IMR-90 (cell line): Measurements from ENCODE around the gene DCAF17.

ENCODE experiments used
- CEBPB ChIP-seq: IDR thresholded peaks from 2 replicates; pipeline ENCODE4 v1.6.1; 2012; ENCODE audit warnings: low read depth, low read length, improper control_type of control experiment
- CTCF ChIP-seq: conservative IDR thresholded peaks from 2 replicates; pipeline ENCODE4 v1.5.1; 2012; ENCODE audit warnings: mild to moderate bottlenecking, low read depth, low read length, improper control_type of control experiment
- FOS ChIP-seq: fragments of 150-350 bp; IDR thresholded peaks from 2 replicates; pipeline ENCODE4 v1.6.1; 2016; ENCODE audit warnings: low read depth, low read length
- MAZ ChIP-seq: IDR thresholded peaks from 2 replicates; pipeline ENCODE4 v1.6.1; 2012; ENCODE audit warnings: low read depth, mild to moderate bottlenecking, low read length, improper control_type of control experiment, moderate library complexity, borderline replicate concordance
- POLR2A ChIP-seq: IDR thresholded peaks from 2 replicates; pipeline ENCODE4 v1.6.1; 2012; ENCODE audit warnings: mild to moderate bottlenecking, low read depth, low read length
- RAD21 ChIP-seq: IDR thresholded peaks from 2 replicates; pipeline ENCODE4 v1.6.1; 2012; ENCODE audit warnings: low read length, improper control_type of control experiment
- SMC3 ChIP-seq: fragments of 150-350 bp; IDR thresholded peaks from 2 replicates; pipeline ENCODE4 v1.6.1; 2016; ENCODE audit warnings: low read depth, mild to moderate bottlenecking, antibody characterized with exemption, low read length, moderate library complexity
- TF ChIP-seq, protein P1 (sequence below): fragments of 150-350 bp; IDR thresholded peaks from 2 replicates; pipeline ENCODE4 v1.6.1; 2016; ENCODE audit warnings: low read depth, mild to moderate bottlenecking, low read length, moderate library complexity, borderline replicate concordance

- no peak for TF ChIP-seq POLR2A
- TF ChIP-seq CTCF, result no peak
- TF ChIP-seq FOS, result no peak
- TF ChIP-seq, protein P1, sequence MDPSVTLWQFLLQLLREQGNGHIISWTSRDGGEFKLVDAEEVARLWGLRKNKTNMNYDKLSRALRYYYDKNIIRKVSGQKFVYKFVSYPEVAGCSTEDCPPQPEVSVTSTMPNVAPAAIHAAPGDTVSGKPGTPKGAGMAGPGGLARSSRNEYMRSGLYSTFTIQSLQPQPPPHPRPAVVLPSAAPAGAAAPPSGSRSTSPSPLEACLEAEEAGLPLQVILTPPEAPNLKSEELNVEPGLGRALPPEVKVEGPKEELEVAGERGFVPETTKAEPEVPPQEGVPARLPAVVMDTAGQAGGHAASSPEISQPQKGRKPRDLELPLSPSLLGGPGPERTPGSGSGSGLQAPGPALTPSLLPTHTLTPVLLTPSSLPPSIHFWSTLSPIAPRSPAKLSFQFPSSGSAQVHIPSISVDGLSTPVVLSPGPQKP, result no peak
- no peak for TF ChIP-seq RAD21
- no peak for TF ChIP-seq SMC3
- TF ChIP-seq MAZ, result no peak
- no peak for TF ChIP-seq CEBPB
These were observed 48.3 kb downstream of the DCAF17 start for GRCh38 chr2:171482308-171482707.
